Fibroblast of skin of left biceps (primary cell): Measurements from ENCODE around the gene NCAM2.

Source experiments
- DNase-seq, 2 experiments: peaks; one replicate each; pipeline ENCODE4 v3.0.0-alpha.2; 2013; ENCODE audit warnings: low read depth in 2 of 2

NCAM2 gene

DNA sequence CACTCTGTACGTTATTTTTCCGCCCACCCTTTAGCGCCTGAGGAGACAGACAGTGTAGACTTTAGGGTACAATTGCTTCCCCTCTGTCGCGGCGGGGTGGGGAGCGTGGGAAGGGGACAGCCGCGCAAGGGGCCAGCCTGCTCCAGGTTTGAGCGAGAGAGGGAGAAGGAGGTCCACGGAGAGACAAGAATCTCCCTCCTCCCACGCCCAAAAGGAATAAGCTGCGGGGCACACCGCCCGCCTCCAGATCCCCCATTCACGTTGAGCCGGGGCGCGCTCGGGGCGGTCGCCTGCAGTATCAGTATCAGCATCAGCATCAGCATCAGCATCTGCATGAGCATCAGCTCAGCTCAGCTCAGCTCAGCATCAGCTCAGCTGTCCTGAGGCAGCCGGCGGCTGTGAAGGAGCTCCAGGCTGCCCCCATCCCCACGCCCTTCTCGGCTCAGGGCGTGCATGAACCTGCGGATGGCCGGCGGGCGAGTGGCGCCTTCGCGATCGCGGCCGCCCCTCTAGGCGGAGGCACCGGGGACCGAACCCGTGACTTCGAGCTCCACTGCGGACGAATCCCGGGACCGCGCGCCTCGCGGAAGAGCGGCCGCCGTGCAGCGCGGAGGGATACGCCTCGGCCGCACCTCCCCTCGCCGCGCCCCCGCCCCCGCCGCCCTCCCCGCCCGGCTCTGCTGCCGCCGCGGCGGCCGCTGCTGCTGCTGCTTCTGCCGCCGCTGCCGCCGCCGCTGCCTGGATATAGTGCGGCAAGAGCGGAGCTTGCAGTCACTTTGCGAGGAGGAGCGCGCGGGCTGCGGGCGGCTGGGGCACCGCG is at the start of gene NCAM2:
Gene NCAM2 (plus strand): TSS at position 774 of the 820 bp plus-strand sequence.
- peak; percentile 68 to 74 for DNase-seq

DNA sequence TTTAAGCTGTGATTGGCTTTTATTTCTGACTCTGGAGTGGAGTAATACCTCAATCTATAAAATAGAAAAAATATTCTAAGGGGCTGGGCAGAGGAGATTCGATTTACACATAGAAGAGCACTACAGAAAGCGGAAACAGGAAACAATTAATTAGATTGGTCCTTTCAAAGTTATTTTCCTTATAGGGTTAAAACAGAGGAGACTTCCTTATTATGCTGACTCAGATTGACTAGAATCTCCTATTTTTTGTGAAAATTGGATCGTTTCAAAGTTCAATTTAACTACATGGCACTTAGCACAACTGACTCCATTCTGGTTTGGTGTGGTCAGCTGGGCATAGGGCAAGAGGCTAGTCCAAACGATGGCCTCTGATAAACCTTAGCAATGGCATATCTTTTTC is 48.3 kb upstream of the NCAM2 start:
- no peak for DNase-seq

DNA sequence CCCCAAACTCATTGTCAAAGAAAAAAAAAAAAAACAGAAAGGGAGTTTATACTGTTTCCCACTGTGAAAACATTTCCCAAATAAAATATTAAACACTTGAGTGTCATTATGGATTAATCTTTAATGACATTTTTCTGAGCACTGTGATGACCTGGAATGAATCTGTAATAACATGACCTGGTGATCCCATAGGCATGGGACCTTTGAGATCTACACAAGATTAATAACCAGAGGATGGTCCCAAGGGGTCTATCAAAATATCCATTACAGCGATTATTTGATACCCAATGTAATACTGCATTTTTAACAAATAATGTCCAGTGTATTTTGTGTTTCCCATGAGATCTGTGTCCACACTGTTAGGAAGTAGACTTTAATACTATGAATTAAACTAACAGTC is 32.4 kb upstream of the NCAM2 start:
- no peak for DNase-seq

DNA sequence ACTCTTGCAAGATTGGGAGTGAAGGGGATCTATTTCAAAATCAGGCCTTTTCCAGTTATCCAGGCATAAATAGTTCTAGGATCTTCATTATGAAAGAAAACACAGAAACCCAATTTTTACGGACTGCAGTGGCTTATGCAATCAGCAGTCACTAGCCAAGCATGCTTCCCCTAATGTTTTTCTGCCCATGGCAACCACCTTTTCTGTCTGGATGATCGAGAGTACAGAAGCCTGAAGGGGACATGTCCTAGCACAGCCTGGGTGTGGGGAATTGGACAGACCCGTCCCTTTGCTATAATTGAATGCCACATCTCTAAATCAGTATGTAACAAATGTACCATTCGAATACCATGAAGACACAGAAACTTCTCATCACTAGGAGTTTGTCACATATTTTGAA is 29.8 kb upstream of the NCAM2 start:
- DNase-seq: no peak

DNA sequence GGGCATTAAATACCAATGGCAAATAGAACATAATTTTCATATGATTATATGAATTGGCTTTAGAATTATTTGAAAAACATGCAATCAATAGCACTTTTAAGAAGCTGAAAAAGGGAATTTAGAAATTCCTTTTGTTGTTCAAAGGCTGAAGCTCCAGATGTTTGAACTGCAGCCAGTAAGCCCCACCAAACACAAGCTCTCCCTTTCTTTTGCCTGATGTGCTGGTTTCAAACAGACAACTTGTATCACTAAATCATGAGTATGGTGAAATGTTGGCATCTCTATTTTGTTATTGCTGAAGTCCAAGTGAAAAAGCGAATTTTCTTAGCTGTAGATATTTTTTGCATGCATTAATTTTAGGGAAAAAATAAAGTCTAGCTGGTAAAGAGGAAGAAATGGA is 27.5 kb upstream of the NCAM2 start:
- DNase-seq: no peak

DNA sequence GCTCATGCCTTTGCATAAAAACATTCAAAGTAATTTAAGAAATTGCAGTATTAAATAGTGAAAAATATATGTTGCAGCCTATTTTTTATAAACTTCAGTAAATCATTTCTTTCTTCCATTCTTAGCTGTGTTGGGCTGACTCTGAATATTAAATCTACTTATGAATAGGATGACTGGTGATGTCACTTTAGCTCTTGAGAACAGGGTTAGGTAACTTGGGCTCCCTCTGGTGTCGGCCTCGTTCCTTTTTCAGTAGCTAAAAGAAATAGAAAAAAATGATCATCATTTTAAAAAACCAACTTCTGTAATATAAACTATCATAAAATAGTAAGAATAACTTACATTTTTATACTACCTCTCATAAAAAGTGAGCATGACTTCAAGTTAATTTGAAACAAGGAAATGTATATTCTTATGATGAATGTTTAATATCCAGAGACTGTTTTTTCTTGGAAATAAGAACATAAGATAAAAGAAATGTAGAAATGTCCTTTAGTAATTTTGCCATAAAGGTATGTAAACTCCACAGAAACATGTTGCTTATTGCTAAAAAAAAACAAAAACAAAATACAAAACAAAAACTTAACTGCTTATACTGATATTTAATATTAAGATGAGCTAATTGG is 26.8 kb upstream of the NCAM2 start:
- peak; percentile 33 to 40 for DNase-seq

DNA sequence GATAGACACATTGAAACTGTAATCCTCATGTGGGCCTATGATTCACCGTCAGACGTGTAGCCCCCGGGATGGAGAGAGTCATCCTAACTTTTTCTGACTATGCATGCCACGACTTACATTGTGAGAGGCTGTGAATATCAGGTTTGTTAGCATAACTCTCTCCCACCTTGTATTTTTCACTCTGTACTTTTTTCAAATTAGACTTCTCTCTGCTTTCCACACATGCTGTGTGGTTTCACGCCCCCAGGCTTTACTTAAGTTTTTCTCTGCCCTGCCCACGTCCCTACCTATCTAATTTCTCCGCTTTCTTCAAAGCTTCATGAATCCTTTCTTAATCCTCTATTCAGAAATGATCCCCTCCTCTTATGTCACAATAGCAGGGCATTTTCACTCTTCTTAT is 3.4 kb upstream of the NCAM2 start:
- DNase-seq: no peak

DNA sequence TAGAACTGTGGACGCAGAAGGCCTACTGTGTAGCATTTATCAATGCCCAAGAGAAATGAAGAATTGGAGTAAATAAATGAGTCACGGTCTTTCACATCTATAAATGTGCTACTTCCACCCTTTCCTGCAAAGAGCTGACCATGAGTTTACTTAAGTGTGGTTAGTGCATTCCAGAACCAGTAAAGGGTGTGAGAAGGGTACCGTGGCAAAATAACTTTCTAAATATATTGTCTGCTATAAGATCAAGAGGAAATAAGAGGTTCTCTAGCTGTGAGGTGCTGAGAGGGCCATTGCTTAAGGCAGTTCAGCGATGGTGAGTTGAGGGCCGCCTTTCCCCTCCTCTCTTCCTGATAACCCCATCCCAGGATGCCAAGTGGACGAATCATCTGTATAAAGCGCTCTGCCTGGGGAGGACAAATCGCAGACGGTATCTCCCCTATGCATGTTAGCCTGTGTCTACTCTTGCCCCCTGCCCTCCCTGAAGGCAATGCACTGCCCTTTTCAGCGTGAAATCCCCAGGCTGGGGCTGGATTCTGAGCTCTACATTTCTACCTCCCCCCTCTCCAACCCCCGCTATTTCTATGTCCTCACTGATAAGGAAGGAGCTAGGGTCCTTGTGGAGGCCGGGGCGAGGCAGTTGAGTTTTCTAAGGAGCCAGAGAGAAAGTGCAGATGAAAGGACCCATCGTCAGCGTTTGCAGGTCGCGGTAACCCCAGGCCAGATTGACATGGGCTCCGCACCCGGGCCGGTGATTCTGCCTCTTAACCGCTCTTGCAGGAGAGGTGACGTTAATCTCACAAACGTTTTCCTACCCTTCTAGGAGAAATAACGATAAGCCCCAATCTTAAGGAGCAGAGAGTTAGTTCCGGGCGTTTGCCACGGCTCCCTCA is 1.5 kb upstream of the NCAM2 start:
- no peak for DNase-seq

DNA sequence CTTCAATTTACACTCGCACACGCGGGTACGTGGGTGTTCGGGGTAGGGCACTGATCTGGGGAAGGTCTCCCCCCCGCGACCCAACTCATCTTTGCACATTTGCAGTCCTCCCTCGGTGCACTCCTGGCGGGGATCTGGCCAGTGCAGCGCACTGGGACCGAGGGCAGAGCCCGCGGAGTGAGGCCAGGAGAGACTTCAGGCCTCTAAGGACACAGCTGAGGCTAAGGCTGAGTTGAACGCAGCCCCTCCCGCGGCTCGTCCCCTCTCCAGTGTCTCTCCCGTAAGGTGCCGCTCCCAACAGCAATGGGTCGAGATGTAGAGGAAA is 936 bp upstream of the NCAM2 start:
- DNase-seq: no peak

DNA sequence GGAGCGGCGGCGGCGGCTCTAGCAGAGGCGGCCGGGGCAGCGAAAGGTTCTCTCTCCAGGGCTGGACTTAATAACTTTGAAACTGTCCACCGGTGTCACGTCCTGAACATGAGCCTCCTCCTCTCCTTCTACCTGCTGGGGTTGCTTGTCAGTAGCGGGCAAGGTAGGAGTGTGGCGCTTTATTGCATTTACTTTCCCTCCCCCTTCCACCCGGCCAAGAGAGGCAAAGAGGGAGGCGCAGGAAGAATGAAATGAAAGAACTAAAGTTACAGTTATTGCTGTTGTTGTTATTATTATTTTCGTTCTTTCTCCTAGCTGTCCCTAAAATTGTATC is 214 bp downstream of the NCAM2 start:
- DNase-seq: no peak

DNA sequence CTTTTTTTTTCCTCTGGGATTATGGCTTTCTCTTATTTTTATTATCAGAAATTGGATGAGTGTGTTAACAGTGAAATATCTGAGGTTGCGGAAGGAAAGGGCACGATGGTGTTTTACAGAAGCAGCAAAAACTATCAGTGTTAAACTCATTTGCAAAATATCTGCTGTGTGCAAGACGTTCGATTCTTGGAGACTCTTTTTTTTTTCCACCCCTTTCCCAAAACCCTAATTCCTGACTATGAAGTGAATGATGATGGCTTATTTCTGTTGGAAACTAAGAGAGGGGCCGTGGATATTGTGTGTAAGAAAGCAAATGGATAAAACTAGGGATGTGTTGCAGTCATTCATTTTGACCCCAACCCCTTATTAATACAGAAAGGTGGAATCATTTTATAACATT is 677 bp downstream of the NCAM2 start:
- DNase-seq: no peak

DNA sequence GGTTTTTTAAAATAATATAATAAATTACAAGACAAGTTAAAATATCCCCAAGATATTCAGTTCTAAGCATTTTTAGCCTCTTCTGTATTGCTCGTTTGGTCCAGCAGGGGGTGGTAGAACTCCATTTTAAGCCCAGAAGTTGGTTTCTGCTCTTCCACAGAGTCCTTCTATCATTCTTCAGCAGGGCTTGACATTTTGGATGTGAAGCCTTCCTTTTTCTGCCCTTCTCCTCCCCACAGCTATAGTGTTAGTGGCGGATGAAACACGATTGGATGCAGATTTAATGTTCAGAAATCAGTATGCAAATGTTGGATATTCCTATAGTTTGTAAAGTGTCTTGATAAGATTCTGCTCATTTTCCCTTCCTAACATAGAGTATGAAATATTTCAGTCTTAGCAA is 1.4 kb downstream of the NCAM2 start:
- DNase-seq: peak; percentile 22 to 28

DNA sequence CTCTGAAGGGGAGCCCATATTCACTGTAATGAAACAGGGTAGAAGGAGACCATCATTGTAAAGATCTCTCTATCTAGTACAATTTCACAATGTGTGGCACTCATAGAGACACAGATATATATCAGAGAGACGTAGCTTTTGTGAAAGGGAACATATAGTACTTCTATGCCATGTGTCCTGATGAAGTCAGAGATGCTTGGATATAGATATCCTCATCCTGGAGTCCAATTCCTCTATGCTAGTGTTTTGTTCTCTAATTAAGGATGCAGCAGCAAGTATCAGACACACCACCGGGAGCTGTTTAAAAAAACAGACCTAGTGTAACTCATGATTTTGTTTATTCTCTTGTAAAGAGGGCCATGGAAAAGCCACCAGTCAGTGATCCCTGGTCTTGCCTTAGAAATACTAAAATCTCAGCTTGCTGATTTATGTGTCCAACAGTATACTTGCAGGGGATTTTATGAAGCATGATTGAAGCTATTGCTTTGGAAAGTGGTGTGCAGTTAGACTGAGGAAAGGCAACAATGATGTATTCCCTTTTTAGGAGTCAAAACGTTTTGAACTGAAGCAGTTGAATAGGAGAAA is 2.5 kb downstream of the NCAM2 start:
- no peak for DNase-seq

DNA sequence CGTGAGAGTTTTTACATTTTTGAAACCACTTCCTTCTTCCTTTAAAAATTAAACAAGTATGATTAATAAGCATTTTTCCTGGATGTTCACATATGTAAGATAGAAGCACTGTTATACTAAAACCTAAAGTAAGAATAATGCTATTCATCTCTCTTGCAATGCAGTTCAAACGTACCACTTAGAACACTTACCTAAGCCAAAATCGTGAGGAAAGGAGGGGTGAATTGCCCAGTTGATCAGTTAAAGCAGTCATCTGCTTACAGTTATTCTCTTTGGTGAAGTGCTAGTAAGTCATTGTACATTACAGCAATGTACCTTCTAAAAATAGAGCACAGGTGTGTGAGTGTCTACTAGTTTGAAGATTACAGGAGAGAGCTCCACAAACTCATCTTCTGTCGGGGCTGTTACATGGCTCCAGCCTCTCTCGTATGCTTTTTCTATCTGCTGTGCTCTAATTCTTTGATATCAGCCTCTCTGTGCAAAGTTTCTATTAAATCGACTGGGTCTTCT is 3.4 kb downstream of the NCAM2 start:
- DNase-seq: no peak

DNA sequence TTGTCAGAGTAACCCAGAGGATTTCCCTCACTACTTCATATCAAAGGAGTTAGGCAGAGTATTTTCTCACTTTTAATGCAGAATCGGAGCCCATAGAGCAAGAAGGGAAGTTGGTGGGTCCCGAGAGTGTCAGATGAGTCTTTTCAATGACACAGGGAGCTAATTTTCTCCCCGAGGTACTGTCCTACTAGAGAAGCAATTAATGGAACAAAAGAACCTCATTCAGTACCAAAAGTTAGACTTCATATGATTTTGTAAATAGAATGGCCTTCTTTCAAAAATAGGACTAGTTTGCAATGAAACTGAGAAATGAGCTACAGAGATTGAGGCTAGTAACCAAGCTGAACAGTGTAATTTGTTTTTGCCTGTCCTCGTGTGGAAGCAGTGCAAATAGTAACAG is 3.9 kb downstream of the NCAM2 start:
- DNase-seq: no peak

DNA sequence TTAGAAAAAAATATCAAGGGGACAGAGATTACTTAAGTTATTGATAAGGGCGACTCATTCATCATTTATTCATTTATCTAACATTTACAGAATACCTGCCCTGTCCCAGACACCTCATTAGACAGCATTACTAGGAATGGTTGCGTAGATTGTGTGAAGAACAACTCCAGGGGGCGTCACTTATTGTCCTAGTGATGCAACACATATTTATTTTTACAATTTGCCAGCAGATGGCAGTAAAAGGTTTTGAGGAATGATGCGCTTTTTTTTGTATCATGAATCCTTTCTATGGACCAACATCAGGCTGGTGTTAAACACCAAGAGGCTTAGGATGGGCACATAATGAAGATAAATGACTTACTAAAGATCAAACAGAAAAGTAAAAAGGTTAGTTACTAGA is 5.5 kb downstream of the NCAM2 start:
- DNase-seq: no peak

DNA sequence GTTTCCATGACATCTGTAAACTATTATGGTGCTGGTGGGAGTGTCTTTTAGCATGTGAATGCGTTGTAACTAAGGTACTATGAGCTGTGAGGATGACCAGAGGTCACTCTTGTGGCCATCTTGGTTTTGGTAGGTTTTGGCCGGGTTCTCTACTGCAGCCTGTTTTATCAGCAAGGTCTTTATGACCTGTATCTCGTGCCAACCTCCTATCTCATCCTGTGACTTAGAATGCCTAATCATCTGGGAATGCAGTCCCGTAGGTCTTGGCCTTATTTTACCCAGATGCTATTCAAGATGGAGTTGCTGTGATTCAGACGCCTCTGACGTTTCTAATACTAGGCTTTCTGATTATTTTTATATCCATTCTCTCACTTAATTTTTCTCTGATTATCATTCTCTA is 9.4 kb downstream of the NCAM2 start:
- no peak for DNase-seq

DNA sequence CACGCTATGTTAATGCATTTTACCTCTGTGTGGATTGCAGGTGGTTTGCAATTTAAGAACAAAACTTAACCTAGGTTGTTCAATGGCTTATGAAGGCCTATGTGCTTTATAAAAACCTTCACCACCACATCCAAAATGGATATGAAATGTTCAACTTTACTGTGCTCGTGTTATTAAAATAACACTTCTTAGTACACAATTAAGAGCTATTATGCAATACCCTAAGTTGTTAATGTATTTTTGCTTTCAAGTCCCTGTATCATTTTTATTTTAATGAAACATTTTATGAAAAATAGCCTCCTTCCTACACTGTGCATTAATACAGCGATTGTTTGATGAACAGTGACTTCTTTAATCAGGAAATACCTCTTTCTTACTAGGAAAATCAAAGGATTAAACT is 12.0 kb downstream of the NCAM2 start:
- DNase-seq: no peak

DNA sequence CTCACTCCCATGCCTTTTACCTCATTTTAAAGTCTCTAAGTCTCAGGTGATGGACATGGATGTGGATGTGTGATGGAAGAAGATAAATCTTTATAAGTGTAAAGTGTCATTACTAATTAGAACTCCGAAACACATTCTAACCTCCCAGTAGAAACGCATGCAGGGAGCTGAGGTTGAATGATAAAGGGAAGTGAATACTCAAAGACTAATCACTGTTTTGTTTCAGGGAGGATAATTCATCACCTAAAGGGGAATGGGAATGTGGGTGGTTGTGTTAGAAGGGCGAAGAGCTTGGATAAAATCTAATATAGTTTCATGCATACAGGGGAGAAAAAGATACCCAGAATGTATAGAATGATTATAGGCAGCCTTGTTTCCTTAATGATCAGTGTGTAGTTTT is 12.5 kb downstream of the NCAM2 start:
- DNase-seq: no peak

DNA sequence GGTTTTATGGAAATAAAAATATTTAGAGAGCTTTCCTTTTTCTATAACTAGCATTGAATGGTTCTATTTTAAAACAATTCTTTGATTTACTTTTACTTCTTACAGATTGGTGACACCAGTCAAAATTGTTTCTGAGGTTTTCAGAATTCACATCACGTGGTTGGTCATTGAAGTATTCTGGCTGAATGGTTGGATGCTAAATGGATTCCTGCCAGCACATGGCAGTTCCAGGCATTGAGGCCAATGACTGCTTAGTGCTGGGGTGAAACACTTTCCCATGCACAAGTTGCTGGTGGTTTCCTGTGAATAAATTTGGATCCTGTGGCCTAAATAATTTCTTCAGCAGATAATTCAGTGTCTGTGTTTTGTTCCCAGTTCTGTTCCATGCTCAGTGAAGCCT is 20.6 kb downstream of the NCAM2 start:
- DNase-seq: no peak

DNA sequence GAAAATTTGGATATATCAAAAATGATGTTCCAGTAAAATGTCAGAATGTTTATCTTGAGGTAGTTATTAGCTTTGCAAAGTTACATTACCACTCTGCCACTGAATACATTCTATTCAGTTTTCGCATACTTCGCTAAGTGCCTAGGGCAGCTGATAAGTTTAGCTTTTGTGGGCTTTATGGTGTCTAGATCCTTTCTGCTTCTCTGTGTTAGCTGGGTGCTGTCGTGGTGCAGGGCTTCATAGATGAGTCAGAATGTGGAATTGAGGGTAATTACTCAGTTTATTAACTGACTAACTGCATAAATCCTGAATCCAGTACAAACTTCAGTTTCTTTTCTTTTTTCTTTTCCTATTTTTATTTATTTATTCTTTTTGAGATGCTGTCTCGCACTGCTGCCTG is 21.5 kb downstream of the NCAM2 start:
- DNase-seq: no peak

DNA sequence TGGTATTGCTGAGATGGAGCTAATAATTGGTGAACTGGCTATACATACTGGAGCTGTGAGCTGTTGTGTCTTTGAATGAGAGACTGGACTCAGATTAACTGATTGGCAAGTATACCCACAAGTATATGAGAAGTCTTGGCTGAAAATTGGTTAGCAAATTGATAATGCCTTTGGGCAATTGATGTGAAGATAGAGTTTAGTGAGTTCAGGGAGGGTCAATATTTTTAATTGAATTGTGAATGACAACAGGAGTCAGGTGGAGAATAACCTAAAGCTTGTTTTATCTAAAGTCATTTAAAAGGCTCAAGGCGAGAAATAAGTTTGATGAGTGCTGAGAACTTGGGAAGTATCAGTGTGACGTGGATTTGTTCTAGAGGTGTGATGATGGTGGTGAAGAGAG is 27.5 kb downstream of the NCAM2 start:
- DNase-seq: no peak
